WTC11 (cell line): ENCODE measurements around the gene MMS19. TPM values are rescaled to one million over a fixed set of nuclear protein-coding genes. Genes with fewer than 3 reads are reported as not detected.

Experiments used
- ATAC-seq: fragments of 200-7000 bp; cut with Tn5 transposase; 2 replicates; pipeline ENCODE4 v1.10.0; 2021; ENCODE audit warnings: mild to moderate bottlenecking, moderate library complexity
- CTCF ChIA-PET: fragments of 300-600 bp; sonication (Branson Sonifier 250); formaldehyde crosslinking; loops from one replicate; lab custom pipeline; 2021; ENCODE audit warnings: antibody characterized with exemption; lab: Charles Lee
- POLR2A ChIA-PET: fragments of 350-600 bp; sonication (Branson Sonifier 250); formaldehyde crosslinking; loops from one replicate; lab custom pipeline; 2021; ENCODE audit warnings: antibody characterized with exemption; lab: Charles Lee
- DNase-seq: peaks from one replicate; pipeline ENCODE4 v3.0.0; 2021; ENCODE audit warnings: low spot score
- H3K27ac Mint-ChIP-seq: 2 replicates; pipeline ENCODE4 v1.8.0; 2021; ENCODE audit warnings: mixed read lengths
- H3K27me3 Mint-ChIP-seq: 2 replicates; pipeline ENCODE4 v1.8.0; 2021; ENCODE audit warnings: low read depth, mild to moderate bottlenecking, moderate library complexity, mixed read lengths
- H3K36me3 Mint-ChIP-seq: 2 replicates; pipeline ENCODE4 v1.8.0; 2021; ENCODE audit warnings: mixed read lengths
- H3K4me1 Mint-ChIP-seq: 2 replicates; pipeline ENCODE4 v1.8.0; 2022; ENCODE audit warnings: mixed read lengths
- H3K4me3 Mint-ChIP-seq: 2 replicates; pipeline ENCODE4 v1.8.0; 2021; ENCODE audit warnings: mild to moderate bottlenecking, moderate library complexity, mixed read lengths
- H3K9me3 Mint-ChIP-seq: 2 replicates; pipeline ENCODE4 v1.8.0; 2021; ENCODE audit warnings: mixed read lengths
- AR ChIP-seq: fragments of 250-450 bp; sonication (Bioruptor Pico); IDR thresholded peaks from 2 replicates; pipeline ENCODE4 v1.9.0; 2021; ENCODE audit warnings: mild to moderate bottlenecking
- ESRRA ChIP-seq: sonication (generic); formaldehyde crosslinking; IDR thresholded peaks from 2 replicates; pipeline ENCODE4 v1.8.1; 2022; ENCODE audit warnings: mild to moderate bottlenecking, missing genetic modification reagents, borderline replicate concordance
- ETV6 ChIP-seq: sonication (generic); formaldehyde crosslinking; IDR thresholded peaks from 2 replicates; pipeline ENCODE4 v1.8.1; 2022; ENCODE audit warnings: mild to moderate bottlenecking, missing genetic modification reagents
- FOXJ3 ChIP-seq: sonication (generic); formaldehyde crosslinking; IDR thresholded peaks from 2 replicates; pipeline ENCODE4 v1.9.0; 2021; ENCODE audit warnings: missing genetic modification reagents, mild to moderate bottlenecking, borderline replicate concordance
- GRHL2 ChIP-seq: fragments of 250-450 bp; sonication (Bioruptor Pico); IDR thresholded peaks from 2 replicates; pipeline ENCODE4 v1.8.0; 2022; ENCODE audit warnings: mild to moderate bottlenecking, moderate library complexity; ENCODE audit not compliant: insufficient replicate concordance, severe bottlenecking
- IRF2 ChIP-seq: sonication (generic); formaldehyde crosslinking; IDR thresholded peaks from 2 replicates; pipeline ENCODE4 v1.8.0; 2022; ENCODE audit warnings: low read depth, missing genetic modification reagents, borderline replicate concordance
- JAZF1 ChIP-seq: fragments of 250-450 bp; sonication (Bioruptor Pico); IDR thresholded peaks from 2 replicates; pipeline ENCODE4 v1.9.0; 2021; ENCODE audit warnings: moderate library complexity, mild to moderate bottlenecking, inconsistent platforms
- MXD4 ChIP-seq: fragments of 250-450 bp; sonication (Bioruptor Pico); IDR thresholded peaks from 2 replicates; pipeline ENCODE4 v1.8.0; 2021; ENCODE audit warnings: mild to moderate bottlenecking, moderate library complexity, borderline replicate concordance
- NFYB ChIP-seq: sonication (generic); formaldehyde crosslinking; conservative IDR thresholded peaks from 2 replicates; pipeline ENCODE4 v1.8.0; 2022; ENCODE audit warnings: low read depth, missing genetic modification reagents
- NR2C2 ChIP-seq: sonication (generic); formaldehyde crosslinking; IDR thresholded peaks from 2 replicates; pipeline ENCODE4 v1.8.0; 2022; ENCODE audit warnings: mild to moderate bottlenecking, missing genetic modification reagents
- PRRX2 ChIP-seq: fragments of 250-450 bp; sonication (Bioruptor Pico); IDR thresholded peaks from 2 replicates; pipeline ENCODE4 v1.8.0; 2021; ENCODE audit warnings: mild to moderate bottlenecking
- RELA ChIP-seq: sonication (generic); formaldehyde crosslinking; IDR thresholded peaks from 2 replicates; pipeline ENCODE4 v1.8.1; 2022; ENCODE audit warnings: missing genetic modification reagents, mild to moderate bottlenecking, borderline replicate concordance
- TEAD1 ChIP-seq: sonication (generic); formaldehyde crosslinking; IDR thresholded peaks from 2 replicates; pipeline ENCODE4 v1.8.0; 2022; ENCODE audit warnings: mild to moderate bottlenecking, missing genetic modification reagents
- ZNF232 ChIP-seq: sonication (generic); formaldehyde crosslinking; IDR thresholded peaks from 2 replicates; pipeline ENCODE4 v1.8.0; 2022; ENCODE audit warnings: mild to moderate bottlenecking, missing genetic modification reagents
- ZNF423 ChIP-seq: fragments of 250-450 bp; sonication (Bioruptor Pico); IDR thresholded peaks from 2 replicates; pipeline ENCODE4 v2.1.2; 2022; ENCODE audit warnings: mild to moderate bottlenecking, moderate library complexity
- total RNA-seq: library from RNA; stranded (reverse); gene quantifications from 3 replicates; pipeline ENCODE4 v1.2.3, GENCODE V29; 2021
- TF ChIP-seq, protein P1 (sequence below): sonication (generic); formaldehyde crosslinking; IDR thresholded peaks from 2 replicates; pipeline ENCODE4 v1.8.0; 2022; ENCODE audit warnings: mild to moderate bottlenecking, missing genetic modification reagents
- TF ChIP-seq, protein P2 (sequence below): sonication (generic); formaldehyde crosslinking; IDR thresholded peaks from 2 replicates; pipeline ENCODE4 v1.8.1; 2022; ENCODE audit warnings: mild to moderate bottlenecking, moderate library complexity, missing genetic modification reagents
- TF ChIP-seq, protein P3 (sequence below): sonication (generic); formaldehyde crosslinking; conservative IDR thresholded peaks from 2 replicates; pipeline ENCODE4 v1.8.1; 2023; ENCODE audit warnings: mild to moderate bottlenecking, low read depth, missing genetic modification reagents, moderate library complexity
- TF ChIP-seq, protein P4 (sequence below): sonication (generic); formaldehyde crosslinking; IDR thresholded peaks from 2 replicates; pipeline ENCODE4 v1.8.0; 2022; ENCODE audit warnings: missing genetic modification reagents

Gene MMS19
- total RNA-seq, 1 experiment from 2014 or later, result 135 TPM

DNA sequence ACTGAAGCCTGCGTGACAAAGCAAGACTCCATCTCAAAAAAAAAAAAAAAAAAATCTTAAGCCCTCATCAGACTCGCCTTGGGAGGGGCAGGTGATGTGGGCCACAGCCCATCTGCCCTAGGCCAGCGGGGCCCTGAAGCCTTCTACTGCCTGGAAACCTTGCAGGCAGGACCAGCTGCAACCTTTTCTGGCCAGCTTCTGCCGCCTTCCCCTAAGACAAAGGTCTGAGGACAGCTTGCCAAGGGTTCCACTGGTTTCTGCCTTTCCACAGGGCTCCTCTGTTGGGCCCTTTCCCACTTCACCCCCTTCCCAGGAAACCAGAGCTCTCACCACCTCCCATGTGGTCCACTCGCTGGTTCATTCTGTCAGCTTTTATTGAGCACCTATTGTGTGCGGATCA, 35.7 kb upstream of the MMS19 start (continued):
- TF ChIP-seq, protein P1, sequence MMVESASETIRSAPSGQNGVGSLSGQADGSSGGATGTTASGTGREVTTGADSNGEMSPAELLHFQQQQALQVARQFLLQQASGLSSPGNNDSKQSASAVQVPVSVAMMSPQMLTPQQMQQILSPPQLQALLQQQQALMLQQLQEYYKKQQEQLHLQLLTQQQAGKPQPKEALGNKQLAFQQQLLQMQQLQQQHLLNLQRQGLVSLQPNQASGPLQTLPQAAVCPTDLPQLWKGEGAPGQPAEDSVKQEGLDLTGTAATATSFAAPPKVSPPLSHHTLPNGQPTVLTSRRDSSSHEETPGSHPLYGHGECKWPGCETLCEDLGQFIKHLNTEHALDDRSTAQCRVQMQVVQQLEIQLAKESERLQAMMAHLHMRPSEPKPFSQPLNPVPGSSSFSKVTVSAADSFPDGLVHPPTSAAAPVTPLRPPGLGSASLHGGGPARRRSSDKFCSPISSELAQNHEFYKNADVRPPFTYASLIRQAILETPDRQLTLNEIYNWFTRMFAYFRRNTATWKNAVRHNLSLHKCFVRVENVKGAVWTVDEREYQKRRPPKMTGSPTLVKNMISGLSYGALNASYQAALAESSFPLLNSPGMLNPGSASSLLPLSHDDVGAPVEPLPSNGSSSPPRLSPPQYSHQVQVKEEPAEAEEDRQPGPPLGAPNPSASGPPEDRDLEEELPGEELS (CRISPR knock-in tag), result no peak
- TF ChIP-seq AR (CRISPR knock-in tag), result no peak
- TF ChIP-seq IRF2 (CRISPR knock-in tag), result no peak
- TF ChIP-seq JAZF1 (CRISPR knock-in tag), result no peak
- TF ChIP-seq NR2C2 (CRISPR knock-in tag), result no peak
- no peak for TF ChIP-seq ESRRA (CRISPR knock-in tag)

GRCh38 chr10:97532935-97533671, 34.9 kb upstream of the MMS19 start:
- peak; percentile 42 for ATAC-seq

GRCh38 chr10:97531401-97531986, 33.3 kb upstream of the MMS19 start:
- peaks cover 12% of the 10 kb centered on the region for H3K4me1 Mint-ChIP-seq
- no peak for DNase-seq
- no peak overlapping the region for H3K4me3 Mint-ChIP-seq
- no peaks in the 10 kb centered on the region; the same call in 1 of the 2 replicates for H3K27me3 Mint-ChIP-seq
- peaks cover 6% of the 10 kb centered on the region for H3K36me3 Mint-ChIP-seq
- ATAC-seq, result peak; percentile 13; the same call in 1 of the 2 replicates
- peak overlapping the region; percentile 88 for H3K27ac Mint-ChIP-seq
- ChIA-PET POLR2A (no interaction called here), CTCF (interaction anchor here (0.7 to 4.4 kb wide), 3 partner anchors 9 to 494 kb away, joined by 3 to 47 read pairs (median 3); no protein-coding TSS in a partner anchor)
- peaks cover 4% of the 10 kb centered on the region for H3K9me3 Mint-ChIP-seq
- TF ChIP-seq TEAD1 (CRISPR knock-in tag), result no peak
- TF ChIP-seq, protein P2, sequence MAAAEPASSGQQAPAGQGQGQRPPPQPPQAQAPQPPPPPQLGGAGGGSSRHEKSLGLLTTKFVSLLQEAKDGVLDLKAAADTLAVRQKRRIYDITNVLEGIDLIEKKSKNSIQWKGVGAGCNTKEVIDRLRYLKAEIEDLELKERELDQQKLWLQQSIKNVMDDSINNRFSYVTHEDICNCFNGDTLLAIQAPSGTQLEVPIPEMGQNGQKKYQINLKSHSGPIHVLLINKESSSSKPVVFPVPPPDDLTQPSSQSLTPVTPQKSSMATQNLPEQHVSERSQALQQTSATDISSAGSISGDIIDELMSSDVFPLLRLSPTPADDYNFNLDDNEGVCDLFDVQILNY (CRISPR knock-in tag), result no peak
- no peak for TF ChIP-seq PRRX2
- no peak for TF ChIP-seq MXD4
- TF ChIP-seq ZNF423 (CRISPR knock-in tag), result no peak
- TF ChIP-seq RELA (CRISPR knock-in tag), result no peak
- no peak for TF ChIP-seq FOXJ3 (CRISPR knock-in tag)
- TF ChIP-seq NR2C2 (CRISPR knock-in tag), result no peak
- no peak for TF ChIP-seq GRHL2 (CRISPR knock-in tag)
- TF ChIP-seq, protein P3, sequence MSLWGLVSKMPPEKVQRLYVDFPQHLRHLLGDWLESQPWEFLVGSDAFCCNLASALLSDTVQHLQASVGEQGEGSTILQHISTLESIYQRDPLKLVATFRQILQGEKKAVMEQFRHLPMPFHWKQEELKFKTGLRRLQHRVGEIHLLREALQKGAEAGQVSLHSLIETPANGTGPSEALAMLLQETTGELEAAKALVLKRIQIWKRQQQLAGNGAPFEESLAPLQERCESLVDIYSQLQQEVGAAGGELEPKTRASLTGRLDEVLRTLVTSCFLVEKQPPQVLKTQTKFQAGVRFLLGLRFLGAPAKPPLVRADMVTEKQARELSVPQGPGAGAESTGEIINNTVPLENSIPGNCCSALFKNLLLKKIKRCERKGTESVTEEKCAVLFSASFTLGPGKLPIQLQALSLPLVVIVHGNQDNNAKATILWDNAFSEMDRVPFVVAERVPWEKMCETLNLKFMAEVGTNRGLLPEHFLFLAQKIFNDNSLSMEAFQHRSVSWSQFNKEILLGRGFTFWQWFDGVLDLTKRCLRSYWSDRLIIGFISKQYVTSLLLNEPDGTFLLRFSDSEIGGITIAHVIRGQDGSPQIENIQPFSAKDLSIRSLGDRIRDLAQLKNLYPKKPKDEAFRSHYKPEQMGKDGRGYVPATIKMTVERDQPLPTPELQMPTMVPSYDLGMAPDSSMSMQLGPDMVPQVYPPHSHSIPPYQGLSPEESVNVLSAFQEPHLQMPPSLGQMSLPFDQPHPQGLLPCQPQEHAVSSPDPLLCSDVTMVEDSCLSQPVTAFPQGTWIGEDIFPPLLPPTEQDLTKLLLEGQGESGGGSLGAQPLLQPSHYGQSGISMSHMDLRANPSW (CRISPR knock-in tag), result no peak

More at GRCh38 chr10:97532935-97533671, 34.9 kb upstream of the MMS19 start:
- POLR2A ChIA-PET, result no interaction called here
- peak overlapping the region; percentile 96 for H3K27ac Mint-ChIP-seq
- no peaks in the 10 kb centered on the region; the same call in 1 of the 2 replicates for H3K27me3 Mint-ChIP-seq
- no peak for TF ChIP-seq ETV6 (CRISPR knock-in tag)
- TF ChIP-seq ZNF423 (CRISPR knock-in tag), result peak; percentile 28; the same call in 1 of the 2 replicates
- TF ChIP-seq ZNF232 (CRISPR knock-in tag), result no peak
- no peak for TF ChIP-seq NFYB (CRISPR knock-in tag)
- TF ChIP-seq, protein P4, sequence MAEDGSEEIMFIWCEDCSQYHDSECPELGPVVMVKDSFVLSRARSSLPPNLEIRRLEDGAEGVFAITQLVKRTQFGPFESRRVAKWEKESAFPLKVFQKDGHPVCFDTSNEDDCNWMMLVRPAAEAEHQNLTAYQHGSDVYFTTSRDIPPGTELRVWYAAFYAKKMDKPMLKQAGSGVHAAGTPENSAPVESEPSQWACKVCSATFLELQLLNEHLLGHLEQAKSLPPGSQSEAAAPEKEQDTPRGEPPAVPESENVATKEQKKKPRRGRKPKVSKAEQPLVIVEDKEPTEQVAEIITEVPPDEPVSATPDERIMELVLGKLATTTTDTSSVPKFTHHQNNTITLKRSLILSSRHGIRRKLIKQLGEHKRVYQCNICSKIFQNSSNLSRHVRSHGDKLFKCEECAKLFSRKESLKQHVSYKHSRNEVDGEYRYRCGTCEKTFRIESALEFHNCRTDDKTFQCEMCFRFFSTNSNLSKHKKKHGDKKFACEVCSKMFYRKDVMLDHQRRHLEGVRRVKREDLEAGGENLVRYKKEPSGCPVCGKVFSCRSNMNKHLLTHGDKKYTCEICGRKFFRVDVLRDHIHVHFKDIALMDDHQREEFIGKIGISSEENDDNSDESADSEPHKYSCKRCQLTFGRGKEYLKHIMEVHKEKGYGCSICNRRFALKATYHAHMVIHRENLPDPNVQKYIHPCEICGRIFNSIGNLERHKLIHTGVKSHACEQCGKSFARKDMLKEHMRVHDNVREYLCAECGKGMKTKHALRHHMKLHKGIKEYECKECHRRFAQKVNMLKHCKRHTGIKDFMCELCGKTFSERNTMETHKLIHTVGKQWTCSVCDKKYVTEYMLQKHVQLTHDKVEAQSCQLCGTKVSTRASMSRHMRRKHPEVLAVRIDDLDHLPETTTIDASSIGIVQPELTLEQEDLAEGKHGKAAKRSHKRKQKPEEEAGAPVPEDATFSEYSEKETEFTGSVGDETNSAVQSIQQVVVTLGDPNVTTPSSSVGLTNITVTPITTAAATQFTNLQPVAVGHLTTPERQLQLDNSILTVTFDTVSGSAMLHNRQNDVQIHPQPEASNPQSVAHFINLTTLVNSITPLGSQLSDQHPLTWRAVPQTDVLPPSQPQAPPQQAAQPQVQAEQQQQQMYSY, result peak; percentile 69
- no peak overlapping the region for H3K4me3 Mint-ChIP-seq
- CTCF ChIA-PET, result interaction anchor here (1.0 to 5.9 kb wide), 13 partner anchors 11 to 79 kb away, joined by 3 to 177 read pairs (median 4); partner anchors contain the start of genes ANKRD2 and UBTD1
- peaks cover 4% of the 10 kb centered on the region for H3K9me3 Mint-ChIP-seq
- peaks cover 6% of the 10 kb centered on the region for H3K36me3 Mint-ChIP-seq
- H3K4me1 Mint-ChIP-seq, result peaks cover 12% of the 10 kb centered on the region
- peak; percentile 67 for DNase-seq
